ENCODE data around the gene CERS5. TPM values are rescaled to one million over a fixed set of nuclear protein-coding genes. Genes with fewer than 3 reads are reported as not detected.

CERS5 gene
- total RNA-seq, 4 donors from 2014 or later, result 29.4 to 45.1 (median 38.9) TPM

GRCh38 chr12:50110762-50111351 is 56.3 kb downstream of the CERS5 start:
- Histone ChIP-seq H3K36me3 (no peaks in the 10 kb centered on the region), H3K27ac (peak overlapping the region; percentile 80), H3K9me3 (no peaks in the 10 kb centered on the region), H3K4me1 (peaks cover 47% of the 10 kb centered on the region), H3K27me3 (no peaks in the 10 kb centered on the region), H3K4me3 (peak overlapping the region; percentile 16)
- 9% methylated on average over 1 of the region's 7 CpGs for WGBS
- no peak for DNase-seq (ENCODE audit: low spot score in 2 of 2)
- TF ChIP-seq POLR2A (IDR thresholded peaks at IDR 0.05), result no peak
- TF ChIP-seq CTCF (IDR thresholded peaks at IDR 0.05), result no peak
- TF ChIP-seq POLR2AphosphoS5 (IDR thresholded peaks at IDR 0.05), result no peak
- no peak for TF ChIP-seq EP300 (IDR thresholded peaks at IDR 0.05)

DNA sequence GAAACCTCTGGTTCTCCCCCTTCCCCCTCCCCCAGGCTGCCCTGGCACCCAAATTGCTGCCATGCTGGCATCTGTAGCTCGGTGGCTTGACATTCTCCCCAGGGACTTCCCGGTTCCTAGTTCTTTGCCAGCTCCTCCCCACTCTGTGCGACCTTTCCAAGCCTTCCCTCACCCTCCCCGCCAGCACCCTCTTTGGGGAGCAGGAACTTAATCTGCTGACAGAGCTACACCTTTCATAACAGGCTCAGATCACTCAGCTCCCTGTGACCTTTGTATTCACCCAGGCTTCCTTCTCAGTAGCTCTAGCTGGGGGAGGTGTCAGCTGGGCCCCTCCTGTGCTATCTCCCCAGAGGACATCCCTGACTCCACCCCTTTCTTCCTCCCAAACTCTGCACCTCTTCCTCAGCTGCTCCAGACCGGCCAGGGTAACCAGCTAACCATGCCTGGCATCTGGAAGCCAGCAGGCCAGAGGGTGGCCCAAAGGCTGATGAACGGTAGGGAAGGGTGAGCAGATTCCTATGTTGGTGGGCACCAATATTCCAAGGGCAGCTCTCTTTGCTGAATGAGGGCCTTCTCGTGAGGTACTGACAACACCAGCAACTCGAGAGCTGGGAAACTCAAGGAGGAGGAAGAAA is 56.9 kb downstream of the CERS5 start:
- peaks cover 42% of the 10 kb centered on the region for H3K4me1 ChIP-seq
- no peaks in the 10 kb centered on the region for H3K9me3 ChIP-seq
- H3K36me3 ChIP-seq, result no peaks in the 10 kb centered on the region
- WGBS, result 34% methylated on average over 8 of the region's 8 CpGs
- H3K27ac ChIP-seq, result peak overlapping the region; percentile 80
- no peaks in the 10 kb centered on the region for H3K27me3 ChIP-seq
- no peak overlapping the region for H3K4me3 ChIP-seq
- no peak for DNase-seq (ENCODE audit: low spot score in 2 of 2)
- TF ChIP-seq CTCF (IDR thresholded peaks at IDR 0.05), result no peak
- no peak for TF ChIP-seq EP300 (IDR thresholded peaks at IDR 0.05)
- no peak for TF ChIP-seq POLR2AphosphoS5 (IDR thresholded peaks at IDR 0.05)
- no peak for TF ChIP-seq POLR2A (IDR thresholded peaks at IDR 0.05)

- Histone ChIP-seq H3K4me1 (peaks cover 43% of the 10 kb centered on the region), H3K27me3 (no peaks in the 10 kb centered on the region), H3K4me3 (no peak overlapping the region), H3K9me3 (no peaks in the 10 kb centered on the region), H3K27ac (peak overlapping the region; percentile 80), H3K36me3 (no peaks in the 10 kb centered on the region)
- 89% methylated on average over 3 of the region's 3 CpGs for WGBS
- TF ChIP-seq POLR2A (IDR thresholded peaks at IDR 0.05) (no peak), POLR2AphosphoS5 (IDR thresholded peaks at IDR 0.05) (no peak), CTCF (IDR thresholded peaks at IDR 0.05) (no peak), EP300 (IDR thresholded peaks at IDR 0.05) (no peak)
- no peak for DNase-seq (ENCODE audit: low spot score in 2 of 2)
Observed at GRCh38 chr12:50109319-50109718, 57.9 kb downstream of the CERS5 start.

- Histone ChIP-seq H3K4me1 (peaks cover 39% of the 10 kb centered on the region), H3K27me3 (no peaks in the 10 kb centered on the region), H3K27ac (no peak overlapping the region), H3K36me3 (no peaks in the 10 kb centered on the region), H3K4me3 (no peak overlapping the region), H3K9me3 (no peaks in the 10 kb centered on the region)
- no peak for TF ChIP-seq EP300 (IDR thresholded peaks at IDR 0.05)
- TF ChIP-seq POLR2AphosphoS5 (IDR thresholded peaks at IDR 0.05), result no peak
- TF ChIP-seq CTCF (IDR thresholded peaks at IDR 0.05), result no peak
- no peak for TF ChIP-seq POLR2A (IDR thresholded peaks at IDR 0.05)
- 96% methylated on average over 17 of the region's 17 CpGs for WGBS
- DNase-seq (ENCODE audit: low spot score in 2 of 2), result no peak
Observed at GRCh38 chr12:50107416-50108268, 59.5 kb downstream of the CERS5 start.

DNA sequence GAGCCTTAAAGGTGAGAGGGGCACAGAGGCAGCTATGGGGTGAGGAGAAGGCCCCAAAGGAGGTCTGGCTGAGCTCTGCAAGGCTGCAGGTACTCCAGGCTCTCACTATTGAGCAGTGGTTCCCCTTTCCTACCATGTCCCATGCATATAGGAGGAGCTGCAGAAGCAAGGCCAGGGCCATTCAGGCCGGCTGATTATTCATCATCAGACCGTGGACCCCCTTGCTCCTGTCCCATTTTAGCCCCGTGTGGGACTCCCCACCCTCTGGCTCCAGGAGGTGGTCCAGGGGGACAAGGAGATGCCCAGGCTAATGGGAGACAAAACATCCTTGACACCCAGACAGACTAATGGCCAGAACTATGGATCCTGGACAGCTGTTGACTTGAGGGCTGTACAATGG is 60.3 kb downstream of the CERS5 start:
- Histone ChIP-seq H3K27ac (no peak overlapping the region), H3K4me1 (peaks cover 39% of the 10 kb centered on the region), H3K4me3 (no peak overlapping the region), H3K36me3 (no peaks in the 10 kb centered on the region), H3K27me3 (no peaks in the 10 kb centered on the region), H3K9me3 (no peaks in the 10 kb centered on the region)
- no peak for DNase-seq (ENCODE audit: low spot score in 2 of 2)
- WGBS, result 80% methylated on average over 3 of the region's 3 CpGs
- TF ChIP-seq CTCF (IDR thresholded peaks at IDR 0.05), result no peak
- no peak for TF ChIP-seq POLR2AphosphoS5 (IDR thresholded peaks at IDR 0.05)
- TF ChIP-seq POLR2A (IDR thresholded peaks at IDR 0.05), result no peak
- no peak for TF ChIP-seq EP300 (IDR thresholded peaks at IDR 0.05)
